Activated CD4-positive, alpha-beta T cell treated with anti-CD3 and anti-CD28 coated beads, Interleukin-2, amount 50 U/mL, for 4 hours (primary cell): ENCODE data around the gene VPS51.

Source experiments
- DNase-seq, 2 experiments: peaks; one replicate each; pipeline ENCODE4 v3.0.0-alpha.2; 2020

Gene VPS51

DNA sequence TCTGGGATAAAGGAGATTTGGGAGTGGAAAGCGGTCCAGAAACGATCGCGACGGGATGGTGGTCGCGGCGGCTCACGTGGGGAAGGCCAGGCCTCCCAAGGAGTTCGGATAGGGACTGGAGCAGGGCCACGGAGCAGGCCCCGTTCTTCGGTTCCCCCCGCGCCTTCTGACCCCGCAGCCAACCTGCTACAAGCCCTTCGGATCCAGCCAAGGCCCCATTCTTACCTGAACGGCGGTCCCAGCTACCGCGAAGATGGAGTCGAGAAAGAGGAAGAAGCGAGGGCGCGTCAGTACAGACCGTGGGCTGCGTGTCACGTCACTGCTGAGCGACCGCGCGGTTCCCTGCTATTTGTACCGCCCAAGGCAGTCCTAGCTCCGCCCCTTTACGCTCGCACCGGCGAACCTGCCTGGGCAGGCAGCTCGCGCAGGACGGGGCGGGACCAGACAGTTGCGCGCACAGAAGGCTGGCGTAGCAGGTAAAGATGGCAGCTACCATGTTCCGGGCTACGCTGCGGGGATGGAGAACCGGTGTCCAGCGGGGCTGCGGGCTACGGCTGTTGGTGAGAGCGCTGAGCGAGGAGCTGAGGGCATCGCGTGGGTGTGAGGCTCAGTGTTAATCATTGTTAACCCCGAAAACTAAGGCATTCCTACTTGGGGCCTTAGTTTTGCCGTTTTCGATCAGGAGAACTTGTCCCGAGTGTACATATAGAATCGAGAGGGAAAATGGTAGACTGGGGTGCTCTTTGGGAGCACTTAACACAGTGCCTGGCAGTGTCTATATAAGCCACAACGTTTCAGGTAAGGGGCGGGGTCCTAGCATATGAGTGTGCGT is 26.1 kb downstream of the VPS51 start, which contains the start of the genes FAU and MRPL49:
FAU (minus strand) TSS at position 270 of the 832 bp plus-strand sequence. CDS start 321 bp downstream, outside the sequence.
MRPL49 (plus strand) TSS at position 457 of the 832 bp plus-strand sequence; CDS start at position 483, 26 bp downstream.
- DNase-seq = peak; percentile 98 to 99

GRCh38 chr11:65124480-65125196 is 28.6 kb downstream of the VPS51 start:
- DNase-seq = no peak

GRCh38 chr11:65125197-65126056 is 29.4 kb downstream of the VPS51 start:
- no peak for DNase-seq

DNA sequence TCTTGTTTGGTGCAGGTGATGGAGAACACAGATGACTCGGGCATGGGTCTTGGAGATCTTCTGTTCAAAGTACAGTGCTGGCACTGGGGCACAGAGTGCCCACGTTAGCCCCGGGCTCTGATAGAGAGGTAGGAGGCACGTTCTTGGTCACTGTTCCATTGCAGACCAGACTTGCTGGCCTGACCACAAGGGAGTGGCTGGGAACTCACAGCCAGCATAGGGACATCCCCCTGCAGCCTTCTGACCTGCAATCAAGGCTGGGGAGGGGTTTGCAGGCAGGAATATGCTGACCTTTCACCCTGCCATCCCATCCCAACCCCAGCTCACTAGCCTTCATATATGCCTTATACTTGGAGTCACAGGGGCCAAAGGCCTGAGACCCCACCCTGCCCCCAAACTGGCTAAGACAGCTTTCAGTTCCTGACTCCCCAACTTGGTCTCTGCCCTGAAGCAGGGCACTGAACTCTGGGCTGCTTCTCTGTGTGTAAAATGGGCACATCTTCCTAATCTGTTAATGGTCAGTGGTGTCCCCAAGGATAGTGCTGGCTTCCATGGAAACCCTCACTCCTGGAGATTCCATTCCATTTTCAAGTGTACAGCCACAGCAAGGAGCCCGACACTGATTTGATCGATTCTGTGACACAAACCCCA is 30.7 kb downstream of the VPS51 start:
- no peak for DNase-seq

DNA sequence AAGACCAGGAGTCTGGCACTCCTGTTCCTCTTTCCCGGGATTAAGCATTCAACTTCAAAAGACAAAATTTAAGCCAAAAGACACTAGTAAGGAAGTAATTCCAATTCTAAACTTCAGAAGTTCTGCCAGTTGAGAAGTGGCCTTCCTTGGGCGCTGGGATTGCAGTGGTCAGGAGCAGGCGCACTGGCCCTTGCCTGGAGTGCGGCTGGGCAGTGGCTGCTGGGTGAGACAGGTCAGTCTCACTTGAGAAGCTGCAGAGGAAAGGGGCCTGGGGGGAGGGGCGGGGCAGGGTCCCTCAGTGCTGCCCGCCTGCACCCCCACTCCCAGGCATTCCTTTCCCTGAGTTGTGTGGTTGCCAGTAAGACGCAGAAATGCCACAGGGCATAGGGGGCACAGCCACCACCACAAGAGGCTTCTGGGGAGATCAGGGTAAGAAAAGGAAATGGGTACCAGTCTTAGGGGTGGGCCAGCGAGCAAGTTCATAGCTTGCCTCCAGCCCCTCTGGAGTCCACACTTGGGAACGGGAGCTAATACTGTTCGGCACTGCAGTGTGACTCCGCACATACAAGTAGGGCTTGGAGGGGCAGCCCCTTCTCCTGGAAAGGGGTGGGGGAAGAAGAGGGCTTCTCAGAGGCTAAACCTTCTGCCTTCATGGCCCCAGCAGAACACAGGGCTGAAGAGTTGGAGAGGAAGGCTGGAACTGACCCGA is 31.6 kb downstream of the VPS51 start:
- DNase-seq = no peak

DNA sequence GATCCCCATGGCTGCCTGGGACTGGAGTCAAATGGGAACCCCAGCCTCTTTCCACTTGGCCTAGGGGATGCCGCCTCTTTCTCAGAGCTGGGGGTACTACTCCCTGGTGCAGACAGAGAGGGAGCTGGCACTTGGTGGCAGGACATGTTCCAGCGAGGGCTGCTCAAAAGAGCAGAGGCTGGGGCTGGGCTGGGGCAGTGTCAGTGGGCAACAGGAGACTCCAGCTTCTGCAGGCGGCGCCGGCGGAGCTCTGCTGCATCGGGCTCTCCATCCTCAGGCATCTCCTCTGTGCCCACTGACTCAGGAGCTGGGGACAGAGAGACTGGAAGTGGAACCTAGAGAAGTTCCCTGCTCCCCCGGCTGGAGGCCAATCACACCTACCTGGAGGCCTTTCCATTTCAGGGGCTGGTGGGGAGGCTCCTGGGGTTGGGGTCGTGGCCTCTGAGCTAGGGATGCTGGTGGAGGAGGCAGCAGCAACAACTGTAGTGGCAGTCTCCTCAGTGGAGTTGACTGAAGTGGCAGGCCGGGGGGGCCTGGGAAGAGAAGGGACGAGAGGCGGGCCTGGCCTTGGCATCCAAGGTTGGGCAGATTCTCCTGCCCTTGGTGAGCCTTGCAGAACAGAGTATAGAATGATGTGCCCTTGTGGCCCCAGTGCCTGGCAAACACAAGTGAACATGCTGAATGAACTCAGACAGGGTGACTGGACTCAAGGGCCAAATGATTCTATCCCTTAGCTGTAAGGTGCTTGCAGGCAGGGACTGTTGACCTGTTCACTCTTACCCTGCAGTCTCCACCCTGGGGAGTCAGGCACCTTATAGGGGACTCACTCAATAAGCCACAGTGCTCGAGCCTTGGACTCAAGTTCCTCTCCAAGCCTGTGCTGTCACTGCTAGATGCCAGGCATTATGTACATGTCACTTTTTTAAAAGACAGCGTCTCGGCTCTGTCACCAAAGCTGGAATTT is 32.5 kb downstream of the VPS51 start:
- DNase-seq = no peak

DNA sequence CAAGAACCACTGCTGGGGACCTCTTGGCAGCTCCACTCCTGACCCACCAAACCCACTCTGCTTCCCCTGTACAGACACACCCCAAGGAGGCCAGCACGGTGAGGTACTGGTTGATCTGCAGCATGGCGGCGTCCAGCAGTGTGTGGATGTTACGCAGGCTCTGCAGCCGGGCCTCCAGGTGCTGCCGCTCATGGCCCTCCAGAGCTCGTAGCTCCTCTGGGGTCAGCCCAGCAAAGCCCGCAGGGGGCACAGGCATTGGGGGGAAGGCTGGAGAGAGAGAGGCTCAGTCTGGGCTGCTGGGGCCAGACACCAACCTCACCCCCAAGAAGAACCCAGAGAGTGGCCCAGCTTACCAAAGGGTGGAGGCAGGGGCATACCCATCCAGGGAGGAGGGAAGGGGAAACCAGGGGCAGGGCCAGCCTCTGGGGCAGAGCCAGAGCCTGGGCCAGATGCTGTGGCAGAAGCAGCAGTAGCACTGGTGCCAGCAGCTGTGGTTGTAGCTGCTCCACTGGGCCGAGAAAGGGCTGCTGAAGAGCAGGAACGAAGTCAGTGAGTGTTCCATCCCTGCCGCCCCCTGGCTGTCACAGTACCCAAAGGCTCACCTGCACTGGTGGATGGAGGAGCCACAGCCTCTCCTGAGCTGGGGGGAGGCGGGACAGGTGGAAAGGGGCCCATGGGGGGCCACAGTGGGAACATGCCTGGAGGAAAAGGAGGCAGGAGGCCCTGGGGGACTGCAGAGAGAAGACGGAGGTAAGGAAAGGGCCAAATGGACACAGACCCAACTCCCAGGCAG is 33.8 kb downstream of the VPS51 start:
- DNase-seq = no peak

DNA sequence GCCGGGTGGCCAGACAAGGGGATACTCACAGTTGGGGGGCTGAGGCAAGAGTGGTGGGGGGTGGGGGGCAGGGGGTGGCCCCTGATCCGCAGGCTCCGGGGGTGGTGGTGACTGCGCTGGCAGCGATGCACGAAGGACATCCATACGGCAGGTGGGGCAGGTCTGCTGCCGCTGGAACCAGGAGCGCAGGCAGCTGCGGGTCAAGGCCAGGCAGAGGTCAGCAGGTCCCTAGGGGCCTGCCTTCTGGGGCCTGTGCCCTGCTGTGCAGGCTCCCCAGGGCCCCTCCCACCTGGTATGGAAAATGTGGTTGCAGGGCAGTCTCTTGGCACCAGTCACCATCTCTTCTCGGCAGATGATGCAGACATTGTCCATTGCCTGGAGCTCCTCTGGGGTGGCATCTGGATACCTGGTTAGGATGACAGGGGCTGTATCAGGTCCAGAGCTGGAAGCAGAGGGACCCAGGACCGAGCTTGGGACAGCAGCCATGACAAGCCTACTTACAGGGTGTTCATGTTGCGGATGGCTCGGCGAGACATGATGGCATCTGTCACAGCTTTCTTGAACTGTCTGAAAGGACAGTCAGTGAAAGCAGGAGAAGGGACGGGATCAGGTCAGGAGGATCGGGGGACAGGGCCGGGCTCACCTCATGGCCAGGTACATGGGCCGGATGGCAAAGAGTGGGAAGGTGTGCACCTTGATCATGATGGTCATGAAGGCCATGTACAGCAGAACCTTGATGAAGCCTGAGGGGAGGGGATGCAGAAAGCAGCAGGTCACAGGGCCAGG is 34.8 kb downstream of the VPS51 start:
- no peak for DNase-seq

DNA sequence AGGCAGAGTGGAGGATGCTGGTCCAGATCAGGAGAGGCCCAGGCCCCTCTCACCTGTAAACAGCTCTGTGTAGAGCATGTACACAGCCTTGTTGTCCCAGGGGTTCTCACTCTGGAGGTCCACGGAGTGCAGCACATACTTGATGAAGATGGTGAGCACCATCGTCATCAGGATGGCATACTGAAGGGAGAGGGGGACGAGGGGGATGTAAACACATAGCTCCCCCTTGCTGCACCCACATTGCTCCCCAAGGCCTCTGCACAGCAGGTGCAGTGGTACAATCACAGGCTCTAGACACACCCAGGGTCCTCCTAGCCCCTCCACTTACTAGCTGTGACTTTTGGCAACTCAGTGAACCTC is 35.4 kb downstream of the VPS51 start:
- no peak for DNase-seq

DNA sequence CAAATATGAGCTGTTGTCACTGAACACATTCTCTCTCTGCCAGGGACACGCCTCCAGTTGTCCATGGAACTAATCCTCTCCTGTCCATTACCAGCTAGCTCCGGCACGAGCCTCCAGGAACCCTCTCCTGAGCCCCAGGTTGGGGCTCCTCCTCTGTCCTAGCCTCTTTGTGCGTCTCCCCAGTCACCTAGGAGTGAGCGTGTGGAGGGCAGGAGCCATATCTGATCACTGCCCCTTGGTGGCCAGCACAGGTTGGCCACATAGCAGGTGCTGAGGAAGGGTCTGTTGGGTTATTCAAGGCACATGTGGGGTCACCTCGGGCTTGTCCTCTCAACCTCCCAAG is 35.9 kb downstream of the VPS51 start:
- DNase-seq = no peak

DNA sequence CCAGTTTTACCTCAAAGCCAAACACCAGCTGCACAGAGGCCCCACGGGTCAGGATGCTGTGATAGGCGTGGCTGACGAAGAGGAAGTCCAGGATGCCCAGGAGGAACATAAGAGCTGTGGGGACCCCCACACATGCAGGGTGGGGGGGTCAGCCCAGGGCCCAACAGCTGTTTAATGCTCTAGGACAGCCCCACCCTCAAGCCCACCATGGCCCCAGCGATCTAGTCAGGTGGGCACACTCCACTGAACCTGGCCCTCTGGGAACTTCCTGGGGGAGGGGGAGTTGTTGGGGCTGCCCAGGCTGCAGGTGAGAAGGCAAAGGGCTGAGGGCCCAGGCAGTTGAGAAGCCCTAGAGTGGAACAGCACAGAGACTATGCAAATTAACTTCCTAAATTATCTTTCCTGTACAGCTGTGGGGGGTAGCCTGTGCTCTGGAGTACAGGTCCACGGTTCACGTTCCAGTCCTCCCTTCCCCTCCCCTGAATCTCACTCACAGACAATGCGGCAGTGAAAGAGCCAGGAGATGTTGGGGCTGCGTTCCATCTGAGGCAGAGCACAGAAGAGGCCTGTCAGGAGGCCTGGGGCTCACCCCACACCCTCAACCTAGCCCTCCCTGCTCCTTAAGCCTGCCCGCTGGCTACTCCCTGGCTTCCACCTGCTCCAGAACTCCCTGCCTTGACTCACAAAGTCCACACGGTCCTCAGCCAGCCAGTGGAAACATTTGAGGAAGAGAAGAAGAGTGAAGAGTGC is 36.4 kb downstream of the VPS51 start:
- no peak for DNase-seq

- peak in 1 of 2 experiments; percentile 38 for DNase-seq
These were observed 37.1 kb downstream of the VPS51 start for GRCh38 chr11:65132988-65133700.

DNA sequence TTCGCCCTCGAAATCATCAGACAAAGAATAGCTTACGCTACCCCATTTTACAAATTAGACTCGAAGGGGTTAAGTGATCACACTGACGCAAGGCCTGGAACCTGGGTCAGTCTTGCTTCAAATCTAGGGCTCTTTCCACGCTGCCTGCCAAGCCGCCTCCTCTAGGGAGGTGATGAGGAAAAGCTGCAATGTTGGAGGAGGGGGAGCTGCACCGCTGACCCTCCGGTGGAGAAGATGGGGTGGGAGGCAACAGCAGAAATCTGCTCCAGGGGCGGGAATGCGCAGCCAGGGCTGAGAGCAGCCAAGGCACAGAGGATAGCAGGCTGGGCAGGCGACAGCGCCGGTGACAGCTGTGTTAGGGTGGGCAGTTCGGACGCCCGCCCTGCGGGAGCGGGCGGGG is 37.7 kb downstream of the VPS51 start:
- no peak for DNase-seq

- DNase-seq = peak; percentile 87 to 89
These were observed 38.4 kb downstream of the VPS51 start, which contains the start of gene SYVN1 for GRCh38 chr11:65134240-65134951. SYVN1 (minus strand) TSS chr11:65134519; CDS start chr11:65133601, 918 bp downstream.

- DNase-seq = peak; percentile 77 to 81
These were observed 39.1 kb downstream of the VPS51 start for GRCh38 chr11:65134952-65135632.

GRCh38 chr11:65135633-65136145 is 39.7 kb downstream of the VPS51 start:
- DNase-seq = no peak
